H9 (cell line): ENCODE results near the gene MKNK2. TPM values are rescaled to one million over a fixed set of nuclear protein-coding genes. Genes with fewer than 3 reads are reported as not detected.
A peak's percentile ranks its signal among the peaks of the same experiment; 100 is the strongest.

Source experiments
- DNase-seq: peaks from one replicate; pipeline ENCODE4 v3.0.0-alpha.2; 2017
- H2AFZ ChIP-seq: one replicate; pipeline ENCODE4 v1.6.1; 2013; ENCODE audit warnings: mild to moderate bottlenecking, low read length, control low read depth, moderate library complexity
- H2AK5ac ChIP-seq: 2 replicates; pipeline ENCODE4 v1.6.1; 2013; ENCODE audit warnings: low read length, control low read depth, mixed read lengths; ENCODE audit not compliant: insufficient read length
- H2BK120ac ChIP-seq: one replicate; pipeline ENCODE4 v1.6.1; 2013; ENCODE audit warnings: low read depth, mild to moderate bottlenecking, low read length, control low read depth, inconsistent platforms; ENCODE audit not compliant: poor library complexity, severe bottlenecking
- H2BK12ac ChIP-seq: 2 replicates; pipeline ENCODE4 v1.6.1; 2013; ENCODE audit warnings: low read length, control low read depth, mixed read lengths, low read depth; ENCODE audit not compliant: insufficient read length
- H2BK15ac ChIP-seq: 2 replicates; pipeline ENCODE4 v1.6.1; 2013; ENCODE audit warnings: low read depth, low read length, control low read depth
- H2BK20ac ChIP-seq: one replicate; pipeline ENCODE4 v1.6.1; 2013; ENCODE audit warnings: low read depth, mild to moderate bottlenecking, low read length, control low read depth, inconsistent platforms; ENCODE audit not compliant: poor library complexity, severe bottlenecking
- H2BK5ac ChIP-seq: 2 replicates; pipeline ENCODE4 v1.6.1; 2013; ENCODE audit warnings: low read length, control low read depth, mixed read lengths; ENCODE audit not compliant: insufficient read length
- H3K14ac ChIP-seq: 2 replicates; pipeline ENCODE4 v1.6.1; 2013; ENCODE audit warnings: low read length, control low read depth; ENCODE audit not compliant: insufficient read depth
- H3K18ac ChIP-seq: 2 replicates; pipeline ENCODE4 v1.6.1; 2013; ENCODE audit warnings: low read depth, mild to moderate bottlenecking, mixed read lengths, low read length, control low read depth; ENCODE audit not compliant: insufficient read length
- H3K23ac ChIP-seq: 2 replicates; pipeline ENCODE4 v1.6.1; 2013; ENCODE audit warnings: low read length, control low read depth, mixed read lengths, low read depth; ENCODE audit not compliant: insufficient read length
- H3K23me2 ChIP-seq: 2 replicates; pipeline ENCODE4 v1.6.1; 2013; ENCODE audit warnings: low read depth, mild to moderate bottlenecking, mixed read lengths, low read length, control low read depth; ENCODE audit not compliant: insufficient read length, poor library complexity, severe bottlenecking
- H3K27ac ChIP-seq: 2 replicates; pipeline ENCODE4 v1.5.1; 2013; ENCODE audit warnings: low read length, control low read depth, mixed read lengths, low read depth; ENCODE audit not compliant: insufficient read length
- H3K27me3 ChIP-seq: 2 replicates; pipeline ENCODE4 v1.6.1; 2013; ENCODE audit warnings: low read length, control low read depth, inconsistent platforms; ENCODE audit not compliant: insufficient read depth
- H3K4ac ChIP-seq: 2 replicates; pipeline ENCODE4 v1.6.1; 2013; ENCODE audit warnings: low read depth, mild to moderate bottlenecking, control low read depth, inconsistent platforms, low read length, moderate library complexity
- H3K4me1 ChIP-seq: 2 replicates; pipeline ENCODE4 v1.6.1; 2013; ENCODE audit warnings: low read length, control low read depth, inconsistent platforms; ENCODE audit not compliant: insufficient read depth
- H3K4me2 ChIP-seq: 2 replicates; pipeline ENCODE4 v1.6.1; 2013; ENCODE audit warnings: low read length, control low read depth, mixed read lengths; ENCODE audit not compliant: insufficient read length, insufficient read depth
- H3K56ac ChIP-seq: 2 replicates; pipeline ENCODE4 v1.6.1; 2013; ENCODE audit warnings: low read depth, mild to moderate bottlenecking, mixed read lengths, low read length, control low read depth; ENCODE audit not compliant: insufficient read length
- H3K79me1 ChIP-seq: 2 replicates; pipeline ENCODE4 v1.6.1; 2013; ENCODE audit warnings: low read depth, mild to moderate bottlenecking, moderate library complexity, low read length, control low read depth, inconsistent platforms; ENCODE audit not compliant: insufficient read depth, poor library complexity, severe bottlenecking
- H3K79me2 ChIP-seq: 2 replicates; pipeline ENCODE4 v1.6.1; 2013; ENCODE audit warnings: low read length, control low read depth, inconsistent platforms; ENCODE audit not compliant: insufficient read depth
- H3K9ac ChIP-seq: 2 replicates; pipeline ENCODE4 v1.6.1; 2013; ENCODE audit warnings: low read length, control low read depth, mixed read lengths; ENCODE audit not compliant: insufficient read length; ENCODE audit errors: extremely low read depth
- H3K9me3 ChIP-seq: one replicate; pipeline ENCODE4 v1.6.1; 2013; ENCODE audit warnings: low read depth, low read length, inconsistent platforms; ENCODE audit not compliant: control insufficient read depth
- H3T11ph ChIP-seq: one replicate; pipeline ENCODE4 v1.6.1; 2013; ENCODE audit warnings: mild to moderate bottlenecking, low read length, control low read depth, inconsistent platforms
- H4K20me1 ChIP-seq: one replicate; pipeline ENCODE4 v1.6.1; 2013; ENCODE audit not compliant: control insufficient read depth, insufficient read length, insufficient read depth
- H4K5ac ChIP-seq: 2 replicates; pipeline ENCODE4 v1.6.1; 2013; ENCODE audit warnings: low read depth, mild to moderate bottlenecking, mixed read lengths, low read length, control low read depth; ENCODE audit not compliant: insufficient read length
- H4K8ac ChIP-seq: replicated peaks from 2 replicates; pipeline ENCODE4 v1.6.1; 2013; ENCODE audit warnings: low read length, control low read depth, mixed read lengths, low read depth; ENCODE audit not compliant: insufficient read length
- H4K91ac ChIP-seq: 2 replicates; pipeline ENCODE4 v1.6.1; 2013; ENCODE audit warnings: low read depth, mild to moderate bottlenecking, moderate library complexity, mixed read lengths, low read length, control low read depth; ENCODE audit not compliant: insufficient read length
- H3K27ac Mint-ChIP-seq, 3 experiments: 2 replicates in 2 of 3; 3 replicates in 1 of 3; pipeline ENCODE4 v1.8.0; 2020 to 2021; ENCODE audit warnings: mixed read lengths in 3 of 3, mild to moderate bottlenecking in 1 of 3, moderate library complexity in 1 of 3
- H3K27me3 Mint-ChIP-seq: 2 replicates; pipeline ENCODE4 v1.8.0; 2021; ENCODE audit warnings: low read depth, mild to moderate bottlenecking, moderate library complexity, mixed read lengths
- H3K36me3 Mint-ChIP-seq, 3 experiments: 2 replicates in 2 of 3; 3 replicates in 1 of 3; pipeline ENCODE4 v1.8.0; 2020 to 2021; ENCODE audit warnings: low read depth in 3 of 3, mixed read lengths in 3 of 3; ENCODE audit not compliant: insufficient read depth in 1 of 3
- H3K4me1 Mint-ChIP-seq, 2 experiments: 2 replicates each; pipeline ENCODE4 v1.8.0; 2020; ENCODE audit warnings: mixed read lengths in 2 of 2
- H3K4me3 Mint-ChIP-seq, 2 experiments: 2 replicates in 1 of 2; 3 replicates in 1 of 2; pipeline ENCODE4 v1.8.0; 2020 to 2021; ENCODE audit warnings: mild to moderate bottlenecking in 2 of 2, mixed read lengths in 2 of 2, moderate library complexity in 1 of 2
- H3K9me3 Mint-ChIP-seq, 2 experiments: 2 replicates in 1 of 2; 3 replicates in 1 of 2; pipeline ENCODE4 v1.8.0; 2020; ENCODE audit warnings: mild to moderate bottlenecking in 2 of 2, mixed read lengths in 2 of 2, moderate library complexity in 1 of 2
- WGBS: extraction: QIAGEN DNeasy Blood & Tissue Kit; methylation state at CpG from one replicate; pipeline ENCODE4 v1.1.7; 2013; ENCODE audit warnings: missing lambda C conversion rate, low lambda C conversion rate, mixed read lengths; ENCODE audit not compliant: insufficient read length; ENCODE audit errors: extremely low coverage; 5-methylcytosine and 5-hydroxymethylcytosine counted together
- total RNA-seq: library from RNA; stranded (reverse); gene quantifications from 2 replicates; pipeline ENCODE4 v1.2.1, GENCODE V29; 2021
- TF ChIP-seq, protein P1 (sequence below): fragments of 200-600 bp; sonication (generic); conservative IDR thresholded peaks from 3 replicates; pipeline ENCODE4 v1.8.0; 2021; ENCODE audit warnings: antibody characterized with exemption, mild to moderate bottlenecking

MKNK2 gene
- total RNA-seq, 1 experiment from 2014 or later, result 153 TPM

DNA sequence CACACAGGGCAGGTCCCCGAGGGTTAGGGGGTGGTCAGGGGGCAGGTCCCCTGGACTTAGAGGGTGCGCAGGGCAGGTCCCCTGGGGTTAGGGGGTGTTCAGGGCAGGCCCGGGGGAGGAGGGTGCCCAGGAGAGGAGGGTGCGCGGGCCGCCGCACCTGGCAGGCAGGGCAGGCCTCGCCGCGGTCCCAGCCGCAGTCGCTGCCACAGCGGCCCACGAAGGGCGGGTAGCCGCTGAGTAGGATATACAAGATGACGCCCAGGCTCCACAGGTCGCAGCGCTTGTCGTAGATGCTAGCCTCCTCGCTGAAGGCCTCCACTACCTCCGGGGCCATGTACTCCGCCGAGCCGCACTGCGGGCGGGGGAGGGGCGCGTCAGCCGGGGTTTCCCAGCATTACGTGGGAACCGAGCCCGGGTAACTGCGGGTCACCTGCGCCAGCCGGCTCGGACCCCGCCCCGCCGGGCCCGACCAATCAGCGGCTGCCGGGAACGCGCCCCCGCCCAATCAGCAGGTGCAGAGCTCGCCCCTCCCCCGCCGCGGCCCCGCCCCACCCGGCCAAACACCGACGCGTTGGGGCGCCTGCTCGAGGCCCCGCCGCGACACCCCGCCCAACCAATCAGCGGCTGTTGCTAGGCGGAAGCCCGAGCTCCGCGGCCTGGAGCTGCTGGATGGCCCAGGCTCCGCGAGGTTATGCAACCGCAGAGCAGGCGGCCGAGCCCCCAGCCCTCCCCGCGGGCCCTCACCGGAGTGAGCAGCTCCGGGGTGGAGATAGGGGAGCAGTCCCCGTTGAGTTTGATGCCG lies 9.2 kb downstream of the MKNK2 start:
- Histone ChIP-seq H3K27me3 (no peaks in the 10 kb centered on the region), H2BK15ac (no peak overlapping the region), H3K79me2 (no peaks in the 10 kb centered on the region), H2AFZ (no peak overlapping the region), H3K23me2 (no peaks in the 10 kb centered on the region), H3K9me3 (no peaks in the 10 kb centered on the region), H3K14ac (peak overlapping the region; percentile 91), H4K5ac (no peak overlapping the region), H2AK5ac (no peak overlapping the region), H2BK120ac (peak overlapping the region; percentile 84), H4K20me1 (peaks cover 4% of the 10 kb centered on the region), H2BK12ac (no peak overlapping the region), H3K4me1 (no peaks in the 10 kb centered on the region; the same call in 1 of the 2 replicates), H3K4ac (peak overlapping the region; percentile 57), H4K8ac (no peak overlapping the region), H3K56ac (no peak overlapping the region), H3K27ac (no peak overlapping the region), H2BK5ac (no peak overlapping the region), H4K91ac (peak overlapping the region; percentile 52), H3K4me2 (no peak overlapping the region), H2BK20ac (no peak overlapping the region), H3K23ac (no peak overlapping the region), H3T11ph (no peak overlapping the region), H3K9ac (no peak overlapping the region), H3K79me1 (peaks cover 4% of the 10 kb centered on the region), H3K18ac (peak overlapping the region; percentile 83)
- peak overlapping the region; percentile 34 to 64; a peak in 1 of 5 replicates for H3K4me3 Mint-ChIP-seq
- no peaks in the 10 kb centered on the region for H3K27me3 Mint-ChIP-seq
- TF ChIP-seq, protein P1, sequence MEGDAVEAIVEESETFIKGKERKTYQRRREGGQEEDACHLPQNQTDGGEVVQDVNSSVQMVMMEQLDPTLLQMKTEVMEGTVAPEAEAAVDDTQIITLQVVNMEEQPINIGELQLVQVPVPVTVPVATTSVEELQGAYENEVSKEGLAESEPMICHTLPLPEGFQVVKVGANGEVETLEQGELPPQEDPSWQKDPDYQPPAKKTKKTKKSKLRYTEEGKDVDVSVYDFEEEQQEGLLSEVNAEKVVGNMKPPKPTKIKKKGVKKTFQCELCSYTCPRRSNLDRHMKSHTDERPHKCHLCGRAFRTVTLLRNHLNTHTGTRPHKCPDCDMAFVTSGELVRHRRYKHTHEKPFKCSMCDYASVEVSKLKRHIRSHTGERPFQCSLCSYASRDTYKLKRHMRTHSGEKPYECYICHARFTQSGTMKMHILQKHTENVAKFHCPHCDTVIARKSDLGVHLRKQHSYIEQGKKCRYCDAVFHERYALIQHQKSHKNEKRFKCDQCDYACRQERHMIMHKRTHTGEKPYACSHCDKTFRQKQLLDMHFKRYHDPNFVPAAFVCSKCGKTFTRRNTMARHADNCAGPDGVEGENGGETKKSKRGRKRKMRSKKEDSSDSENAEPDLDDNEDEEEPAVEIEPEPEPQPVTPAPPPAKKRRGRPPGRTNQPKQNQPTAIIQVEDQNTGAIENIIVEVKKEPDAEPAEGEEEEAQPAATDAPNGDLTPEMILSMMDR, result no peak
- no CpG with 5 or more reads among the region's 77 CpGs for WGBS
- no peaks in the 10 kb centered on the region for H3K9me3 Mint-ChIP-seq
- peak; percentile 98 for DNase-seq
- H3K27ac Mint-ChIP-seq, result peak overlapping the region; percentile 44 to 88 (median 84); a peak in 3 of 7 replicates
- peaks cover 8 to 19% of the 10 kb centered on the region in 2 experiments for H3K4me1 Mint-ChIP-seq
- H3K36me3 Mint-ChIP-seq, result peaks cover 7 to 31% (median 27%) of the 10 kb centered on the region in 3 experiments
